Measurements from ENCODE around the gene ARL15.

Gene ARL15

DNA sequence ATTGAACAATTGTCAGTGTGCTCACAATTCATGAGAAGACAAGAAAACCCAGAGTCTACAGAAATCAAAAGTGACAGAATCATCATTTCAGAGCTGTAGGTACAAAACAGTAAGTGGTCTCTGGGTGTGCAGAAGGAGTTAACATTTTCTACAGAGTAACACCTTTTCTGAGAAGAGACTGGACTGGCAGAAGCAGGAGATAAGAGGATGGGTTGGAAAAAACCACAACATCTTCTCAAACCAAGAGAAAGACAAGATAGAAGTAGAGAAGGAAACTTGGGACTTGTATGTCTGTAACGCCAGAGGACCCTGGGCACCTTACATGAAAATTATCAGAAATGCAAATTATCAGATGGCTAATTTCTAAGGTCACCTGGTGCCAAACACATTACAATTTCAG lies 82.6 kb downstream of the ARL15 start:
- no peak for DNase-seq
- TF ChIP-seq, protein P1, sequence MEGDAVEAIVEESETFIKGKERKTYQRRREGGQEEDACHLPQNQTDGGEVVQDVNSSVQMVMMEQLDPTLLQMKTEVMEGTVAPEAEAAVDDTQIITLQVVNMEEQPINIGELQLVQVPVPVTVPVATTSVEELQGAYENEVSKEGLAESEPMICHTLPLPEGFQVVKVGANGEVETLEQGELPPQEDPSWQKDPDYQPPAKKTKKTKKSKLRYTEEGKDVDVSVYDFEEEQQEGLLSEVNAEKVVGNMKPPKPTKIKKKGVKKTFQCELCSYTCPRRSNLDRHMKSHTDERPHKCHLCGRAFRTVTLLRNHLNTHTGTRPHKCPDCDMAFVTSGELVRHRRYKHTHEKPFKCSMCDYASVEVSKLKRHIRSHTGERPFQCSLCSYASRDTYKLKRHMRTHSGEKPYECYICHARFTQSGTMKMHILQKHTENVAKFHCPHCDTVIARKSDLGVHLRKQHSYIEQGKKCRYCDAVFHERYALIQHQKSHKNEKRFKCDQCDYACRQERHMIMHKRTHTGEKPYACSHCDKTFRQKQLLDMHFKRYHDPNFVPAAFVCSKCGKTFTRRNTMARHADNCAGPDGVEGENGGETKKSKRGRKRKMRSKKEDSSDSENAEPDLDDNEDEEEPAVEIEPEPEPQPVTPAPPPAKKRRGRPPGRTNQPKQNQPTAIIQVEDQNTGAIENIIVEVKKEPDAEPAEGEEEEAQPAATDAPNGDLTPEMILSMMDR (IDR thresholded peaks at IDR 0.05; ENCODE audit: low read depth, low read length): no peak

DNA sequence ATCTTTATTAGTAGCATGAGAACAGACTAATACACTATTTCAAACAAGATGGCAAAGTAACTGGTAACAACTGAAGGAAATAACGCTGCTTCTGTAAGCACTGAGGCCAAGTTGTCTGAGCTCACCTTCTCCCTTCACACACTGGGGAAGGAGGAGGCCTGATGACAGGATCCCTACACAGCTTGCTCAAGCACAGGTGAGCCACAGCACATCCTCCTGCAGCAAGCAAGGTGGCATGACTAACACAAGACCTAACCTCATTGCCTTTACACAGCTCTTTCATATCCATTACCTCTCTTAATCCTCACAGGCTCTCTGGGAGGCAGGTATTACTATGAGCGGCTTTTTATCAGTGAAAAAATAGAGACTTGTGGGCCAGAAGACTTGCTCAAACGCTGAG lies 83.3 kb downstream of the ARL15 start:
- TF ChIP-seq, protein P1 (IDR thresholded peaks at IDR 0.05; ENCODE audit: low read depth, low read length): no peak
- H3K4me1 ChIP-seq: no peaks in the 10 kb centered on the region
- no peak overlapping the region for H3K4me3 ChIP-seq (ENCODE audit: low read depth, low read length)
- DNase-seq: no peak
- no peaks in the 10 kb centered on the region for H3K36me3 ChIP-seq
- no peaks in the 10 kb centered on the region for H3K9me3 ChIP-seq
- peaks cover 19% of the 10 kb centered on the region for H3K27me3 ChIP-seq

More for the DNA sequence above, 82.6 kb downstream of the ARL15 start:
- Histone ChIP-seq H3K4me1 (no peaks in the 10 kb centered on the region), H3K27me3 (peaks cover 16% of the 10 kb centered on the region), H3K4me3 (ENCODE audit: low read depth, low read length) (no peak overlapping the region), H3K9me3 (no peaks in the 10 kb centered on the region), H3K36me3 (no peaks in the 10 kb centered on the region)

DNA sequence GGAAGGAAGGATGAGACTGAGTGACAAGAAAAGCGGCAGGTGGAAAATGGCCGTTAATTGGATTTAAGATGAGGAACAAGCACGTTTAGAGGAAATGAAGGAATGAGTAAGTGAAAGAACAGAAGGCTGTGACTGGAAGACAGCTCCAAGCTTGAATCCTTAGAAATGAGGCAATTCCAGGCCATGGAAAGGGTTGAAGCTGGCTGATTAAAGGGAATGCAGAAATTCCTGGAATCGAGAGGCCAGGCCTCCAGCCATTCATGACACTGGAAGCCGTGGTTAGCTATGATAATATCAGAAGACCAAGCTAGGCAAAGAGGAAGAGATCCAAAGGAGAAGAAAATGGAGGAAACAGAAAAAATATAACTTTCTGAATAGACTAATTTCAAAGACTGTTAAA lies 84.2 kb downstream of the ARL15 start:
- Histone ChIP-seq H3K4me3 (ENCODE audit: low read depth, low read length) (no peak overlapping the region), H3K9me3 (no peaks in the 10 kb centered on the region), H3K4me1 (no peaks in the 10 kb centered on the region), H3K36me3 (no peaks in the 10 kb centered on the region), H3K27me3 (peaks cover 17% of the 10 kb centered on the region)
- TF ChIP-seq, protein P1 (IDR thresholded peaks at IDR 0.05; ENCODE audit: low read depth, low read length): no peak
- no peak for DNase-seq

DNA sequence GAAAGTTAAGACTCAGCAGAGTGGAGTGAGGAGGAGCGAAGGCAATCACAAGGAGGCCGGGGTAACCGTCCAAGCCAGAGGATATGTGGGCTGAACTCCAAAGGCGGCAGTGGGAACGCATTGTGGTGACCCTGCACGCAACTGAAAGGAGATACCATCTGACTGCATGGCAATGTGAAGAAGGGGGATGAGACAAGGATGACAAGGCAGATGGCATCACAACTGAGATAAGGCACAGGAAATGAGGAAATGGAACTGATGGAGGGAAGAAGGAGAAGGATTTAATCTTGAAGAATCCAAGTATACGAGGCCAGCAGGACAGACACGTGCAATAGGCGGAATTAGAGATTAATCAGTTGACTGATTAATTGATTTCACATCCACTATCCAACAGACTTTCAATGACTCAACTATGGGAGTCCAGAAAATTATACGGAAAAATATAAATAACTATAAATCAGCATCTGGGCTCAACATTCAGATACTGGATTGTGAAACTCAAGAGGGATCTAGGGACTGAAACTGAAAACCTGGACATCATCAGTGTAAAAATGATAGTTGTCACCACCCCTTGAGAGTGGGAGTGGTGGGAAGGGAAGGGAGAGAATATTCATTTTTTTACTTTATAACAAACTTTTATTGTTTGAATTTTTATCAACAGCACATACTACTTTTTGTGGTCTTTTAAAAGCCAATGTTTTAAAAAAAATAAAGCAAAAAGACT lies 86.1 kb downstream of the ARL15 start:
- Histone ChIP-seq H3K36me3 (no peaks in the 10 kb centered on the region), H3K27me3 (peaks cover 23% of the 10 kb centered on the region), H3K4me3 (ENCODE audit: low read depth, low read length) (no peak overlapping the region), H3K4me1 (no peaks in the 10 kb centered on the region), H3K9me3 (no peaks in the 10 kb centered on the region)
- TF ChIP-seq, protein P1 (IDR thresholded peaks at IDR 0.05; ENCODE audit: low read depth, low read length): no peak
- DNase-seq: no peak

DNA sequence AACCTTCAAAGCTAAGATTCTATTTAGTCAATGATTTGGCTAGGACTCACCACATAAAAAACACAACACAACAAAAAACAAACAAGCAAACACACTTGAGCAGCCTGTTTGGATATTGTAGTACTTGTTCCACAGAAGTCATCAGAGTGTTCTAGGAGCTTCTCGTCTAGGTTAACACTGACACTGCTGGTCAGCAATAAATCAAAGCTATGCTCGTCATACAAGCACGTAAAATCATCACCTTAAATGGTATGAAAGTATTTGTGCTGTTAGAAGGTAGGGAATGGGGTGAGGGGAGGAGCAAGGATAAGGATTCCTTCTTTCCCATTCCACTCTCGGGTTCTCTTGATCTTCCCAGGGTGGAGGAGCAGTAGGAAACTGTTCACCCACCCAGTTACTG lies 88.0 kb downstream of the ARL15 start:
- no peak for DNase-seq
- Histone ChIP-seq H3K4me3 (ENCODE audit: low read depth, low read length) (no peak overlapping the region), H3K9me3 (no peaks in the 10 kb centered on the region), H3K4me1 (no peaks in the 10 kb centered on the region), H3K36me3 (no peaks in the 10 kb centered on the region), H3K27me3 (peaks cover 26% of the 10 kb centered on the region)
- TF ChIP-seq, protein P1 (IDR thresholded peaks at IDR 0.05; ENCODE audit: low read depth, low read length): no peak

DNA sequence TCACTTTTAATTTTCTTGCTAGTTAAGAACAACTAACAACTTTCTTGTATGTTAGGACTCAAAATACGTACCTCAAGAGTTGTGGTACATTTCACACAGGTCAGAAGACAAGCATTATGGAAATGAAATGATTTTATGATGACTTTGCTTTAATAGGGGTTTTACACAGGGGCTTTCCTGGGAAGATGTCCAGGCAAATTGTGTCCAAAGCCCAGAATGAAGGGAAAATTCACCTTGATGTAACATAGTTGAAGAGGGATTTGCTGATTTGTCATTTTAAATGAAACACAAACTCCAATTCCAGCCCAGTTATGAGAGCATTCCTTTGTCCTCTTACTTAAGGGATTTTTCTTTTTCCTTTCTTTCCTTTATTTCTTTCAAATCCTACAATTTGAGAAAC lies 89.2 kb downstream of the ARL15 start:
- Histone ChIP-seq H3K36me3 (no peaks in the 10 kb centered on the region), H3K27me3 (peaks cover 25% of the 10 kb centered on the region), H3K9me3 (no peaks in the 10 kb centered on the region), H3K4me3 (ENCODE audit: low read depth, low read length) (no peak overlapping the region), H3K4me1 (no peaks in the 10 kb centered on the region)
- no peak for DNase-seq
- TF ChIP-seq, protein P1 (IDR thresholded peaks at IDR 0.05; ENCODE audit: low read depth, low read length): no peak

All from BE2C (cell line).